Measurements from ENCODE around the gene ZNF362. TPM values are rescaled to one million over a fixed set of nuclear protein-coding genes. Genes with fewer than 3 reads are reported as not detected.

Gene ZNF362
- total RNA-seq, 2 donors from 2014 or later: 45.0 to 52.0 TPM

DNA sequence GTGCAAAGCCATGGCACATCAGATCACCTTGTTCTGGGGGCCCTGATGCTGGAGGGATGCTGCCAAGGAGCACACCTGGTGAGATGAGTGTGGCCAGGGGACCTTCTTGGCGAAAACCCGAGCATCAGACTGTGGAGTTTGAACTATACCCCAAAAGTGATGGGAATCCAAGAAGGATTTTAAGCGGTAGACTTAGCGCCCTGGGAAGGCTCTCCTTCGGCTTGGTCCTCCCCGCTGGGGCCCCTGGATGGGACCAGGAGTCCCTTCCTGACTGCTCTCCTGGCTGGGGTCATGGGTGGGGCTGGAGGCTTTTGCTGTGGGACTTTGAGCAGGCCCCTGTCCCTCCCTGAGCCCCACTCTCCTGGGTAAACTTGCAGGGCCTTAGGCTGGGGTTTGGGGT is 10.5 kb downstream of the ZNF362 start:
- Histone ChIP-seq H3K27me3 (replicated peaks; ENCODE audit: insufficient read depth) (no peaks in the 10 kb centered on the region), H3K36me3 (no peaks in the 10 kb centered on the region), H3K4me1 (replicated peaks) (no peaks in the 10 kb centered on the region), H3K4me3 (no peak overlapping the region), H3K27ac (no peak overlapping the region), H3K9me3 (no peaks in the 10 kb centered on the region)
- intact Hi-C loops (cut with DNase I): no loop called here
- TF ChIP-seq POLR2AphosphoS5 (IDR thresholded peaks at IDR 0.05) (no peak), CTCF (IDR thresholded peaks at IDR 0.05) (no peak), POLR2A (IDR thresholded peaks at IDR 0.05) (no peak)
- 88% methylated on average over 6 of the region's 6 CpGs for whole genome bisulfite sequencing
- DNase-seq (ENCODE audit: low spot score): no peak

GRCh38 chr1:33267468-33268205 is 11.3 kb downstream of the ZNF362 start:
- 73% methylated on average over 5 of the region's 5 CpGs for WGBS
- Histone ChIP-seq H3K9me3 (no peaks in the 10 kb centered on the region), H3K27me3 (replicated peaks; ENCODE audit: insufficient read depth) (no peaks in the 10 kb centered on the region), H3K27ac (no peak overlapping the region), H3K36me3 (no peaks in the 10 kb centered on the region), H3K4me3 (no peak overlapping the region), H3K4me1 (replicated peaks) (no peaks in the 10 kb centered on the region)
- intact Hi-C loops (cut with DNase I): no loop called here
- no peak for DNase-seq (ENCODE audit: low spot score)
- no peak for TF ChIP-seq POLR2A (IDR thresholded peaks at IDR 0.05)
- TF ChIP-seq POLR2AphosphoS5 (IDR thresholded peaks at IDR 0.05): no peak
- no peak for TF ChIP-seq CTCF (IDR thresholded peaks at IDR 0.05)

DNA sequence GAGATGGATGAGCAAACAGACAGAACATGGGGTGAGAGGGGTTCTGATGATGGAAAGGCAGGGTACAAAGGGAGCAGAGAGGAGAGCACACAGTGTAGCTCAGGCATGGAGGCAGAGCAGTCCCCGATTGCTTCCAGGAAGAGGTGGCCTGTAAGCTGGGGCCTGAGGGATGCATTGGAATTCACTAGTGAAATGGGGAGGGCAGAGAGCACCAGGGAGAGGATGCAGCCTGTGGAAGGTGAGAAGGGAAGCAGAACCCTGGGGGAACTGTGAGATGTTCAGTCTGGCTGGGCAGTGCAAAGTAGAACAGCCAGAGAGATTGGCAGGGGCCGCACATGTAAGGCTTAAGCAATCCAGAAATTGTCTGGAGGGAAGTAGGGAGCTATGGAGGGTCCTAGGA is 12.2 kb downstream of the ZNF362 start:
- no peaks in the 10 kb centered on the region for H3K27me3 ChIP-seq (replicated peaks; ENCODE audit: insufficient read depth)
- no peak overlapping the region for H3K4me3 ChIP-seq
- DNase-seq (ENCODE audit: low spot score): no peak
- WGBS: 89% methylated on average over 2 of the region's 2 CpGs
- no peak overlapping the region for H3K27ac ChIP-seq
- H3K36me3 ChIP-seq: no peaks in the 10 kb centered on the region
- no peaks in the 10 kb centered on the region for H3K9me3 ChIP-seq
- H3K4me1 ChIP-seq (replicated peaks): no peaks in the 10 kb centered on the region
- TF ChIP-seq POLR2A (IDR thresholded peaks at IDR 0.05) (no peak), POLR2AphosphoS5 (IDR thresholded peaks at IDR 0.05) (no peak), CTCF (IDR thresholded peaks at IDR 0.05) (no peak)
- intact Hi-C loops (cut with DNase I): no loop called here

DNA sequence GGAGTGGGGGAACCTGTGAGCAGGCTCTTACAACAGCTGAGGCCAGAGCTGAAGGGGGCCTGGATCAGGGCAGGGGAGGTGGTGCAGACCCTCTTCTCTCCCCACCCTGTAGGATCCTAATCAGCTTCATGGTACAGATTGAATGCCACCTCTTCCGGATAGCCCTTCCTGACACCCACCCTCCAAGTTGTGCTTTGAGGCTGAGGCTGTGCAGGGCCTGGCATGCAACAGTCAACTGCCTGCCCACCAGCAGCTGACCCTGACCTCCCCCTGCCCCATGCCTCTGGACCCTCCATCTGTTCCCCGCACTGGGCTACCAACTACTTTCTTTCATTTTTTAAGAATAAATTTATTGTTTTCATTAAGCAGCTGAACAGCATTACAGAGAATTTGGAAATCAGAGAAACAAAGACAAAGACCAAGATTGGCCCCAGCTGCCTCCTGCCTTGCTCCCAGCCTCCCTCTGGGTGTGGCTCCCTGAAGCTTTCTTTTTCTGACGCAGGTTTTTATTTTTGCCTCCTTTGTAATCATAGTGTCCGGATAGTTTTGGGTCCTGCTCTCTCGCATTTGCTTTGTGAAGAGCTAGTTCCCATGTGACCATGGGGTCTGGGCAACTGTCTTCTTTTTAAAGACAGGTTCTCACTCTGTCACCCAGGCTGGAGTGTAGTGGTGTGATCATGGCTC is 12.8 kb downstream of the ZNF362 start:
- no peak for DNase-seq (ENCODE audit: low spot score)
- no peaks in the 10 kb centered on the region for H3K4me1 ChIP-seq (replicated peaks)
- H3K4me3 ChIP-seq: no peak overlapping the region
- 65% methylated on average over 5 of the region's 5 CpGs for WGBS
- no peaks in the 10 kb centered on the region for H3K27me3 ChIP-seq (replicated peaks; ENCODE audit: insufficient read depth)
- intact Hi-C loops (cut with DNase I): no loop called here
- no peaks in the 10 kb centered on the region for H3K36me3 ChIP-seq
- no peaks in the 10 kb centered on the region for H3K9me3 ChIP-seq
- no peak overlapping the region for H3K27ac ChIP-seq
- TF ChIP-seq POLR2AphosphoS5 (IDR thresholded peaks at IDR 0.05) (no peak), POLR2A (IDR thresholded peaks at IDR 0.05) (no peak), CTCF (IDR thresholded peaks at IDR 0.05) (no peak)

GRCh38 chr1:33269621-33270020 is 13.3 kb downstream of the ZNF362 start:
- no peaks in the 10 kb centered on the region for H3K36me3 ChIP-seq
- no peaks in the 10 kb centered on the region for H3K27me3 ChIP-seq (replicated peaks; ENCODE audit: insufficient read depth)
- no peak overlapping the region for H3K27ac ChIP-seq
- intact Hi-C loops (cut with DNase I): no loop called here
- no peak for DNase-seq (ENCODE audit: low spot score)
- H3K4me1 ChIP-seq (replicated peaks): no peaks in the 10 kb centered on the region
- no peaks in the 10 kb centered on the region for H3K9me3 ChIP-seq
- H3K4me3 ChIP-seq: no peak overlapping the region
- TF ChIP-seq CTCF (IDR thresholded peaks at IDR 0.05) (no peak), POLR2AphosphoS5 (IDR thresholded peaks at IDR 0.05) (no peak), POLR2A (IDR thresholded peaks at IDR 0.05) (no peak)
- WGBS: 75% methylated on average over 5 of the region's 5 CpGs
